GM19468 (cell line): ENCODE results near the gene ICAM1.
"Not testable (repeated sequence)": the region's sequence is repeated elsewhere in the genome, so short reads cannot be mapped to it uniquely, and the experiment has no call there.

ENCODE experiments used
- ATAC-seq: cut with Tn5 transposase; IDR thresholded peaks from one replicate; pipeline ENCODE4 v1.9.1; 2021; ENCODE audit warnings: mild to moderate bottlenecking, moderate library complexity, moderate number of reproducible peaks; ENCODE audit not compliant: unreplicated experiment; ENCODE audit errors: extremely low read depth

Gene ICAM1

DNA sequence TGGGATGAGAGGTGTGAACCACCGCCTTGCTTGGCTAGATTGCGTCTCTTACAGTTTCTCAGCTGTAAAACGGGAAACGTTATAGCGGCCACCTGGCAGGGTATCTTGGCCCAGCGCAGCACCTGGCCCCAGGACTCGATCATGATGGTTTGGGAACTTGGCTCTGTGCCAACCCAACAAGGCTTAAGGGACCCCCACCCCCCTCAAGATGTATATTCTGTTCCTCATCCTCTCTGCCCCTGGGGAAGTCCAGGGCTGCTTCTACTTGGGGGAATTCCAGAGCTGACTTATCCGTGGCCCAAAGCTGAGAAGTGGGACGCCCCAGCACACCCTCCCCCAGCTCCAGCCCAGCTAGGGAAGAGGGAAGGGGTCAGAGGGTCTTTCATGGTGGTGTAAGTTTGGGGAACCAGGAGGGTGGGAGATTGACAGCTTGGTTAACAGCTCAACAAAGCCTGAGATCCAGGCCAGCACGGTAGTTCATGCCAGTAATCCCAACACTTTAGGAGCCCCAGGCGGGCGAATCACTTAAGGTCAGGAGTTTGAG is 695 bp downstream of the ICAM1 start:
- ATAC-seq = no peak

DNA sequence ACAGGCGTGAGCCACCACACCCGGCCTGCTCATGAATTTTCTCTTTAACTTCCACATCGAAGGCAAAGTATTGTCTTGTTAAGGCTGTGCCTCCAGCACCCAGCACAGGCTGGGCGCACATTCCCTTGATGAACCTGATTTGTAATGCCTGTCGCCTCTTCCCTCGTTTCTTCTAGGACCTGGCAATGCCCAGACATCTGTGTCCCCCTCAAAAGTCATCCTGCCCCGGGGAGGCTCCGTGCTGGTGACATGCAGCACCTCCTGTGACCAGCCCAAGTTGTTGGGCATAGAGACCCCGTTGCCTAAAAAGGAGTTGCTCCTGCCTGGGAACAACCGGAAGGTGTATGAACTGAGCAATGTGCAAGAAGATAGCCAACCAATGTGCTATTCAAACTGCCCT is 3.7 kb downstream of the ICAM1 start:
- ATAC-seq = no peak

DNA sequence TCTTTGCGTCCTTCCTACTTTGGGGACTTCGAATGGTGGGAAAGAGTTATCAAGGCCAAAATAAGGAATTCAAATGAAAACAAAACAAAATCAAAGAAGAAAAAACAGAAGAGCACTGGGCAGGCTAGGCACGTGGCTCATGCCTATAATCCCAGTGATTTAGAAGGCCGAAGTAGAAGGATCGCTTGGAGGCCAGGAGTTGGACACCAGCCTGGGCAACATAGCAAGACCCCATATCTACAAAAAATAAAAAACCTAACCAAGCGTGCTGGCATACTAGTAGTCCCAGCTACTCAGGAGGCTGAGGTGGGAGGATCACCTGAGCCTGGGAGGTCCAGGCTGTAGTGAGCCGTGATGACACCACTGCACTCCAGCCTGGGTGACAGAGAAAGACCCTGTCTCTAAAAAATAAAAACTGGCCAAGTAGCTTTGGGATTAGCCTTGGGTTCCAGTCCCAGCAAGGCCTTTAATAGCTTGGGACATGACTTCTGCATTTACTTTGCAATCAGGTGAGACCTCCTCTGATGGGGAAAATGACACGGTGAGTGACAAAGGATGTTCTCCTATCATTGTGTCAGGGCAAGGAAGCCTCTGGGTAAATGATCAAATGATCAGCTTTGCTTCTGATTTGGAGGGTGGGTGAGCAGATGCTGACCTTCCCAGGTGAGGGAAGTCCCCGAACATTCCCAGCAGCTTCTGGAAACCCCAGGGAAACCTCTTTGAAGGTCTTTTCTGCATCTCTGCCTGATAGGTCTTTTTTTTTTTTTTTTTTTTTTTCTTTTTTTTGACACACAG is 7.1 kb downstream of the ICAM1 start:
- ATAC-seq = no peak

DNA sequence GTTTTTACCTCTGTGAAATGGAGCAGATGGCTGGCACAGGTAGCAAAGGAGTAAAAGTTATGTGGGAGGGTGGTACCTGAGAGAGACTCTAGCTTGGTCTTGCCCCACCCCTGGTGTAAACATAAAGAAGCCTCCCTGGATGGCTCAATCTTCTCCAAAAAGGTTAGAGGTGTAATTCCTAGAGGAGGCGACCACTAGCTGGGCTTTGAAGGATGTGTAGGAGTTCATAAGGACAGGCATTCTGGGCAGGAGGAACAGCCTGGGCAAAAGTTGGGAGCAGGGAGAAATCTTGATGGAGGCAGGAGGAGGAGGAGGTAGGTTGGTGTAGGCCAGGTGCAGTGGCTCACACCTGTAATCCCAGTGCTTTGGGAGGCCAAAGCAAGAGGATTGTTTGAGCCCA is 8.0 kb downstream of the ICAM1 start:
- ATAC-seq = no peak

DNA sequence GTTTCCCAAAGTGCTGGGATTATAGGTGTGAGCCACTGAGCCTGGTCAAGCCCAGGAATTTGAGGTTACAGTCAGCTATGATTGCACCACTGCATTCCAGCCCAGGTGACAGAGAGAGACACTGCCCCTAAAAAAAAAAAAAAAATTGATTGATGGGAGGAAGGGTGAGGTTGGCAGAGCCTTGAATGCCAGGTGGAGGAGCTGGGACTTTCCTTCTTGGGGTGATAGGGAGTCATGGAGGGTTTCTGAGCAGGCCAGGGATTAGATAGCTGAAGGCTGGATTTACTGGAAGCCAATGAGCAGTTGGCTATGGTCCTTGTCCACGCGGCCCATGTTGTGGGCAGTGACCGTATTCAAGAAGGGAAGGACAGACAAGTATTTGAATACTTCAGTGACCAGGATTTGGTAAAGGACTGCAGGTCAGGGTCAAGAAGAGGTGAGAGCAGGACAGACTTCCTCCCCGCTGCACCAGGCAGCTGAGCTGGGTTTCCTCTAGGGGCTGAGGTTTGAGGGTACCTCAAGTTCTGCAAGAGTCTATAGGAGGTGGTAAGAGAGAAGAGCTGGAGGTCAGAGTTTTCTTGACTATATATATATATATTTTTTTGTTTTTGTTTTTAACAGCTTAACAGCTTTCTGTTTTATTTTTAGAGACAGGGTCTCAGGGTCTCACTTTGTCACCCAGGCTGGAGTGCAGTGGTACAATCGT is 9.0 kb downstream of the ICAM1 start:
- no peak for ATAC-seq

DNA sequence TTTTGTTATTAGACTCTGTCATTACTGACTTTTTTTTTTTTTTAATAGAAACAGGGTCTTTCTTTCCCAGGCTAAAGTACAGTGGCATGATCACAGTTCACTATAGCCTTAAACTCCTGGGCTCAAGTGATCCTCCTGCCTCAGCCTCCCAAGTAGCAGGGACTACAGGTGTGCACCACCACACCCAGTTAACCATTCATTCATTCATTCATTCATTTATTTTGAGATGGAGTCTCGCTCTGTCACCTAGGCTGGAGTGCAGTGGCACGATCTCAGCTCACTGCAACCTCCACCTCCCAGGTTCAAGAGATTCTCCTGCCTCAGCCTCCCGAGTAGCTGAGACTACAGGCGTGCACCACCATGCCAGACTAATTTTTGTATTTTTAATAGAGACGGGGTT is 11.1 kb downstream of the ICAM1 start:
- ATAC-seq = not testable (repeated sequence)

DNA sequence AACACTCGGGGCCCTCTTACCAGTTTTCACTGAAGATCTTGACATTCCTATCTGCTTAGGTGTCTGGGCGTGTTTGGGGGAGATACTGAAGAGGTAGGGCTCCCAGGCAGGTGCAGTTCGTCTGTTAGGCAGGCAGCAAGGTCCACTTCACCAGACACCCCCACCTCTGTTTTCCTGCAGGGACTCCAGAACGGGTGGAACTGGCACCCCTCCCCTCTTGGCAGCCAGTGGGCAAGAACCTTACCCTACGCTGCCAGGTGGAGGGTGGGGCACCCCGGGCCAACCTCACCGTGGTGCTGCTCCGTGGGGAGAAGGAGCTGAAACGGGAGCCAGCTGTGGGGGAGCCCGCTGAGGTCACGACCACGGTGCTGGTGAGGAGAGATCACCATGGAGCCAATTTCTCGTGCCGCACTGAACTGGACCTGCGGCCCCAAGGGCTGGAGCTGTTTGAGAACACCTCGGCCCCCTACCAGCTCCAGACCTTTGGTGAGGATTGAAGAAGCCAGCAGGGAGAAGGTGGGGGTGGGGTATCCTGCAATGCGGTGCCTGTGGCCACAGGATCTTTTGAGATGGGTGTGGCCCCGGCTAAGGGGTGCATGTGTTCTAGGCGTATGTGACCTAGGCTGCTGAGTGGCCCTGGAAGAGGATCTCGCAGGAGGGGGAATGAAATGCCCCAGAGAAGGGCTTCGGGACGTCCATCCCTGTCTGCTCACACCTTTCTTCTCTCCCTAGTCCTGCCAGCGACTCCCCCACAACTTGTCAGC is 12.6 kb downstream of the ICAM1 start:
- no peak for ATAC-seq

DNA sequence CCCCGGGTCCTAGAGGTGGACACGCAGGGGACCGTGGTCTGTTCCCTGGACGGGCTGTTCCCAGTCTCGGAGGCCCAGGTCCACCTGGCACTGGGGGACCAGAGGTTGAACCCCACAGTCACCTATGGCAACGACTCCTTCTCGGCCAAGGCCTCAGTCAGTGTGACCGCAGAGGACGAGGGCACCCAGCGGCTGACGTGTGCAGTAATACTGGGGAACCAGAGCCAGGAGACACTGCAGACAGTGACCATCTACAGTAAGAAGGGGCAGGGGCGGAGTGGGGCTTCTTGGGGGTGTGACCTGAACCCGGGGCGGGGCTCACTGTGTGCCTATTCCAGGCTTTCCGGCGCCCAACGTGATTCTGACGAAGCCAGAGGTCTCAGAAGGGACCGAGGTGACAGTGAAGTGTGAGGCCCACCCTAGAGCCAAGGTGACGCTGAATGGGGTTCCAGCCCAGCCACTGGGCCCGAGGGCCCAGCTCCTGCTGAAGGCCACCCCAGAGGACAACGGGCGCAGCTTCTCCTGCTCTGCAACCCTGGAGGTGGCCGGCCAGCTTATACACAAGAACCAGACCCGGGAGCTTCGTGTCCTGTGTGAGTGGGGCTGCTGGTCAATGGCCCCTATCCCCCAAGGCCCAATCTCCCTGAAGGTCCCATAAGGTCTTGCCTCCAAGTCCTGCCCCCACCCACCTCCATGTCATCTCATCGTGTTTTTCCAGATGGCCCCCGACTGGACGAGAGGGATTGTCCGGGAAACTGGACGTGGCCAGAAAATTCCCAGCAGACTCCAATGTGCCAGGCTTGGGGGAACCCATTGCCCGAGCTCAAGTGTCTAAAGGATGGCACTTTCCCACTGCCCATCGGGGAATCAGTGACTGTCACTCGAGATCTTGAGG is 13.4 kb downstream of the ICAM1 start:
- ATAC-seq = no peak

DNA sequence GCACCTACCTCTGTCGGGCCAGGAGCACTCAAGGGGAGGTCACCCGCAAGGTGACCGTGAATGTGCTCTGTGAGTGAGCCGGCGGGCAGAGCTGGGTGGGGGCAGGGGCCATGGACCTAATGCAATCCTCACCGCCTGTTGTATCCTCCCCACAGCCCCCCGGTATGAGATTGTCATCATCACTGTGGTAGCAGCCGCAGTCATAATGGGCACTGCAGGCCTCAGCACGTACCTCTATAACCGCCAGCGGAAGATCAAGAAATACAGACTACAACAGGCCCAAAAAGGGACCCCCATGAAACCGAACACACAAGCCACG is 14.0 kb downstream of the ICAM1 start:
- ATAC-seq = no peak

DNA sequence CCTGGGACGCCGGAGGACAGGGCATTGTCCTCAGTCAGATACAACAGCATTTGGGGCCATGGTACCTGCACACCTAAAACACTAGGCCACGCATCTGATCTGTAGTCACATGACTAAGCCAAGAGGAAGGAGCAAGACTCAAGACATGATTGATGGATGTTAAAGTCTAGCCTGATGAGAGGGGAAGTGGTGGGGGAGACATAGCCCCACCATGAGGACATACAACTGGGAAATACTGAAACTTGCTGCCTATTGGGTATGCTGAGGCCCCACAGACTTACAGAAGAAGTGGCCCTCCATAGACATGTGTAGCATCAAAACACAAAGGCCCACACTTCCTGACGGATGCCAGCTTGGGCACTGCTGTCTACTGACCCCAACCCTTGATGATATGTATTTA is 14.5 kb downstream of the ICAM1 start:
- ATAC-seq = no peak

DNA sequence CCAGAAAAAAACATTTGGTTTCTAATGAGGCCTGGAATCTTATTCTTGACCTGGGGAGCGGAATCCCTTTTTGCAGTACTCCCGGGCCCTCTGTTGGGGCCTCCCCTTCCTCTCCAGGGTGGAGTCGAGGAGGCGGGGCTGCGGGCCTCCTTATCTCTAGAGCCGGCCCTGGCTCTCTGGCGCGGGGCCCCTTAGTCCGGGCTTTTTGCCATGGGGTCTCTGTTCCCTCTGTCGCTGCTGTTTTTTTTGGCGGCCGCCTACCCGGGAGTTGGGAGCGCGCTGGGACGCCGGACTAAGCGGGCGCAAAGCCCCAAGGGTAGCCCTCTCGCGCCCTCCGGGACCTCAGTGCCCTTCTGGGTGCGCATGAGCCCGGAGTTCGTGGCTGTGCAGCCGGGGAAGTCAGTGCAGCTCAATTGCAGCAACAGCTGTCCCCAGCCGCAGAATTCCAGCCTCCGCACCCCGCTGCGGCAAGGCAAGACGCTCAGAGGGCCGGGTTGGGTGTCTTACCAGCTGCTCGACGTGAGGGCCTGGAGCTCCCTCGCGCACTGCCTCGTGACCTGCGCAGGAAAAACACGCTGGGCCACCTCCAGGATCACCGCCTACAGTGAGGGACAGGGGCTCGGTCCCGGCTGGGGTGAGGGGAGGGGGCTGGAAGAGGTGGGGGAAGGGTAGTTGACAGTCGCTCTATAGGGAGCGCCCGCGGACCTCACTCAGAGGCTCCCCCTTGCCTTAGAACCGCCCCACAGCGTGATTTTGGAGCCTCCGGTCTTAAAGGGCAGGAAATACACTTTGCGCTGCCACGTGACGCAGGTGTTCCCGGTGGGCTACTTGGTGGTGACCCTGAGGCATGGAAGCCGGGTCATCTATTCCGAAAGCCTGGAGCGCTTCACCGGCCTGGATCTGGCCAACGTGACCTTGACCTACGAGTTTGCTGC is 16.1 kb downstream of the ICAM1 start, which contains the start of gene ICAM4:
Gene ICAM4, plus strand, starts transcription at position 153 of the 935 bp plus-strand sequence. Its CDS starts 58 bp downstream, at position 211.
- ATAC-seq = no peak

DNA sequence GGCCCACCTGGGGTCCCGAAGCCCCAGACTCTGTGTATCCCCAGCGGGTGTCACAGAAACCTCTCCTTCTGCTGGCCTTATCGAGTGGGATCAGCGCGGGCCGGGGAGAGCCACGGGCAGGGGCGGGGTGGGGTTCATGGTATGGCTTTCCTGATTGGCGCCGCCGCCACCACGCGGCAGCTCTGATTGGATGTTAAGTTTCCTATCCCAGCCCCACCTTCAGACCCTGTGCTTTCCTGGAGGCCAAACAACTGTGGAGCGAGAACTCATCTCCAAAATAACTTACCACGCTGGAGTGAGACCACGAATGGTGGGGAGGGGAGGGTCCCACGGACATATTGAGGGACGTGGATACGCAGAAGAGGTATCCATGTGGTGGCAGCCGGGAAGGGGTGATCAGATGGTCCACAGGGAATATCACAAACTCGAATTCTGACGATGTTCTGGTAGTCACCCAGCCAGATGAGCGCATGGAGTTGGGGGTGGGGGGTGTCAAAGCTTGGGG is 17.8 kb downstream of the ICAM1 start:
- no peak for ATAC-seq

DNA sequence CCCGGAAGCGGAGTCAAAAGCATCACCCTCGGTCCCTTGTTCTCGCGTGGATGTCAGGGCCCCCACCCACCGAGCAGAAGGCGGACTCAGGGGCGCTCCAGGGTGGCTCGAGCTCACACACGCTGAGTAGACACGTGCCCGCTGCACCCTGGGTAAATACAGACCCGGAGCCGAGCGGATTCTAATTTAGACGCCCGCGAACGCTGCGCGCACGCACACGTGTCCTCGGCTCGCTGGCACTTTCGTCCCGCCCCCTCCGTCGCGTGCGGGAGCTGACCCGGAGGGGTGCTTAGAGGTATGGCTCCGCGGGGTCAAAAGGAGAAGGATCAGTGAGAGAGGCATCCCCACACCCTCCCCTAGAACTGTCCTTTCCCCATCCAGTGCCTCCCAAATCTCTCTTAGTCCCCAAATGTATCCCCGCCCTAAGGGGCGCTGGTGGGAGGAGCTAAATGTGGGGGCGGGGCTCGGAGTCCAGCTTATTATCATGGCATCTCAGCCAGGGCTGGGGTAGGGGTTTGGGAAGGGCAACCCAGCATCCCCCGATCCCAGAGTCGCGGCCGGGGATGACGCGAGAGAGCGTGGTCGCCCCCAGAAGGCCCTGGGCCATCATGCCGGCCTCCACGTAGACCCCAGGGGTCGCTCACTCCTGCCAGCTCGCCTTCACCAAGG is 18.4 kb downstream of the ICAM1 start:
- ATAC-seq = no peak

DNA sequence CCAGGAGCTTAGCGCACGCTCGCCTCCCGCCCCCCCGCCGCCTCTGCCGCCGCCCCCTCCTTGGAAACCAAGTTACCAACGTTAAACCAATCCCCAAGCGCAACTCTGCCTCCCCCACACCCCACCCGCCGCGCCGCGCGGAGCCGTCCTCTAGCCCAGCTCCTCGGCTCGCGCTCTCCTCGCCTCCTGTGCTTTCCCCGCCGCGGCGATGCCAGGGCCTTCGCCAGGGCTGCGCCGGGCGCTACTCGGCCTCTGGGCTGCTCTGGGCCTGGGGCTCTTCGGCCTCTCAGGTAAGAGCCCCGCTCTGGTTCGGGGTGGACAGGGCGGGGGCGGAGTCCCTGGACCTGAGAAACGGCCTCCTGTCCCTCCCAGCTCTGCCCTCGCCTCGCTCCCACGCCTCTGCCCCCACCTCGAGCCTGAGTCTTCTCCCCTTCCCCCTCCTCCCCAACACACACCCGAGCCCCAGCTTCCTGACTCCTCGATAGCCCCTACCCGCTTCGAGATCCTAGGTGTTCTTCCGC is 19.0 kb downstream of the ICAM1 start, which contains the start of gene ICAM5:
Gene ICAM5, plus strand, starts transcription at position 117 of the 521 bp plus-strand sequence. Its CDS starts 92 bp downstream, at position 209.
- no peak for ATAC-seq

DNA sequence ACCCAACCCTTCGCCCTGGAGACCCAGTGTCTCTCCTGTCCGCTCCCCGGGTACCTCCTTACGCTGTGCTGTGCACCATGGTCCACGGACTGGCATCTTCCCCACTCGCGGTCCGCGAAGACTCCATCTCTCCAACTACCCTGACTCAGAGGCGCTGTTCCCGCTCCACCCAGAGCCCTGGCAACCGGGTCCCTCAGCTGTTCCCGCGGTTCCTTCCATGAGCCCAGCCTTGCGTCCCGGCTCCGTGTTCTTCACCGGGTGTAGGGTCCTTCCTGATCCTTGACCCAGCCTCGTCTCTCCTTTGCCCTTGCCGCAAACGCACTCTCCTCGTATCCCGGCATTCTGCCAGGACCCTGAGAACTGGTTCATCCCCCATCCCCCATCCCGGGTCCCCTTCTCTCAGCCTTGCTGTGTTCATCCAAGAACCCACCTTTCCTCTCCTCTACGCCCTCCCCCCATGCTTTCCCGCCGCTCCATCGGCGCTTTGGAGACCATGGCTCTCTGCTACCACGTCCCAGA is 19.5 kb downstream of the ICAM1 start:
- no peak for ATAC-seq

DNA sequence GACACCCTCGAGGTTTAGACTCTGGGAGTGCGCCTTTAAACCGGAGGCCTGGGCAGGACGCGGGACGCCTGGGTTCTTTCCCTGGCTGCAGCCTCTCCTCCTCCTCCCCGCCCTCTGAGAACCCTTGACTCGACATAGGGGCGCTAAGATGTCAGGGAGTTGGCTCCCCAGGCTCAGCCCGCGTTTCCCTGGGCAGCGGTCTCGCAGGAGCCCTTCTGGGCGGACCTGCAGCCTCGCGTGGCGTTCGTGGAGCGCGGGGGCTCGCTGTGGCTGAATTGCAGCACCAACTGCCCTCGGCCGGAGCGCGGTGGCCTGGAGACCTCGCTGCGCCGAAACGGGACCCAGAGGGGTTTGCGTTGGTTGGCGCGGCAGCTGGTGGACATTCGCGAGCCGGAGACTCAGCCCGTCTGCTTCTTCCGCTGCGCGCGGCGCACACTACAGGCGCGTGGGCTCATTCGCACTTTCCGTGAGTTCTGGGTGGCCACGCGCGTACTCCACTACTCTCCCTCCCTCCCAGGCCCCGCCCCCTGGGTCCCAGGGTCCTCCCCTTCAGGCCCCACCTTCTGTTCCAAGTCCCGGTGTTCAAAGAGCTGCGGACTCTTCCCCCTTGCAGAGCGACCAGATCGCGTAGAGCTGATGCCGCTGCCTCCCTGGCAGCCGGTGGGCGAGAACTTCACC is 20.1 kb downstream of the ICAM1 start:
- ATAC-seq = no peak
